Stomach (tissue), 4 donors: Measurements from ENCODE around the gene ZNF396.

Source experiments
- EP300 ChIP-seq: sonication (generic); formaldehyde crosslinking; IDR thresholded peaks from one replicate; pipeline ENCODE4 v1.6.1; 2017; ENCODE audit warnings: antibody characterized with exemption
- POLR2AphosphoS5 ChIP-seq, 3 donors: sonication (generic); formaldehyde crosslinking; IDR thresholded peaks; one replicate each; pipeline ENCODE4 v1.6.1; 2016; ENCODE audit warnings: antibody characterized with exemption in 3 of 3

GRCh38 chr18:35376393-35376741 lies 770 bp downstream of the ZNF396 start:
- TF ChIP-seq EP300, result no peak
- TF ChIP-seq POLR2AphosphoS5 (IDR thresholded peaks at IDR 0.05), result no peak
